Measurements from ENCODE around the gene HNRNPD. TPM values are rescaled to one million over a fixed set of nuclear protein-coding genes. Genes with fewer than 3 reads are reported as not detected.

The HNRNPD gene
- total and polyA plus RNA-seq, 2 of the 8 experiments (the other 6 are each of a cell fraction or from before 2014, with no cell fraction given): 118 to 646 TPM

- Histone ChIP-seq H4K8ac (ENCODE audit: extremely low read depth, insufficient read depth, low read length) (no peak overlapping the region), H3K4me2 (ENCODE audit: insufficient read depth in 1 of 2, low read depth in 2 of 2, low read length in 2 of 2) (no peak overlapping the region), H2AFZ (ENCODE audit: low read length) (no peak overlapping the region), H3K23me2 (ENCODE audit: low read depth, low read length) (no peaks in the 10 kb centered on the region), H2BK12ac (ENCODE audit: low read depth, low read length) (no peak overlapping the region), H3K4me3 (ENCODE audit: extremely low read depth in 1 of 4, insufficient read depth in 2 of 4, low read depth in 3 of 4, low read length in 4 of 4) (no peak overlapping the region), H3K79me1 (ENCODE audit: low read depth, low read length) (no peaks in the 10 kb centered on the region), H3K9ac (replicated peaks in 1 of 4; ENCODE audit: extremely low read depth in 1 of 4, low read depth in 3 of 4, low read length in 3 of 4) (no peak overlapping the region), H4K5ac (ENCODE audit: insufficient read length, low read depth, low read length) (no peak overlapping the region), H3K79me2 (ENCODE audit: control insufficient read depth in 1 of 2, insufficient read depth in 2 of 2, low read length in 2 of 2) (no peaks in the 10 kb centered on the region), H3K14ac (ENCODE audit: insufficient read length) (no peak overlapping the region), H3K27me3 (replicated peaks in 1 of 4; ENCODE audit: control insufficient read depth in 3 of 4, extremely low read depth in 1 of 4, insufficient read depth in 3 of 4, low read length in 3 of 4) (no peaks in the 10 kb centered on the region), H4K20me1 (replicated peaks in 1 of 2; ENCODE audit: control insufficient read depth in 1 of 2, insufficient read depth in 2 of 2, low read length in 2 of 2) (no peaks in the 10 kb centered on the region), H2BK20ac (ENCODE audit: low read length) (no peak overlapping the region), H3K56ac (replicated peaks; ENCODE audit: insufficient read length, low read depth, low read length) (no peak overlapping the region), H2BK5ac (ENCODE audit: low read depth, low read length) (no peak overlapping the region), H3K9me3 (ENCODE audit: insufficient read depth in 2 of 2, low read depth in 1 of 2, low read length in 1 of 2) (peaks cover 0 to 10% of the 10 kb centered on the region in 2 experiments; a peak in 1 of 4 replicates), H3K4ac (replicated peaks; ENCODE audit: insufficient read length, low read depth, low read length) (no peak overlapping the region), H3K18ac (ENCODE audit: extremely low read depth, low read length) (no peak overlapping the region), H3K23ac (ENCODE audit: insufficient read length) (no peak overlapping the region), H2BK120ac (replicated peaks; ENCODE audit: low read depth, low read length) (no peak overlapping the region), H4K91ac (replicated peaks; ENCODE audit: insufficient read length, low read length) (no peak overlapping the region), H3K4me1 (replicated peaks in 1 of 4; ENCODE audit: control insufficient read depth in 3 of 4, insufficient read depth in 4 of 4, low read length in 3 of 4) (no peaks in the 10 kb centered on the region), H3K36me3 (ENCODE audit: control insufficient read depth in 2 of 4, insufficient read depth in 4 of 4, low read length in 3 of 4) (no peaks in the 10 kb centered on the region), H2BK15ac (ENCODE audit: low read length) (no peak overlapping the region), H3K27ac (ENCODE audit: low read depth, low read length) (no peak overlapping the region), H2AK5ac (ENCODE audit: low read depth, low read length) (no peak overlapping the region)
- no peak for DNase-seq (ENCODE audit: low read depth in 1 of 2, low spot score in 2 of 2)
- FAIRE-seq: no peak
- TF ChIP-seq KDM1A (IDR thresholded peaks at IDR 0.05; ENCODE audit: borderline replicate concordance, low read length) (no peak), RAD21 (IDR thresholded peaks at IDR 0.05 in 1 of 2, conservative IDR thresholded peaks at IDR 0.05 in 1 of 2; ENCODE audit: low read depth in 2 of 2, low read length in 2 of 2) (peak; percentile 11 to 30; a peak in 2 of 4 replicates), CTCF (IDR thresholded peaks at IDR 0.05; ENCODE audit: control extremely low read depth in 1 of 3, insufficient read depth in 1 of 3, low read depth in 1 of 3, low read length in 3 of 3) (peak in 2 of 3 experiments; percentile 2 to 14; a peak in 2 of 4 replicates)
- 92% methylated on average over 1 of the region's 1 CpG; no CpG with 5 or more reads in 1 of the 2 experiments for WGBS, 2 experiments (ENCODE audit: extremely low coverage in 1 of 2, insufficient coverage in 1 of 2, insufficient read length in 1 of 2, insufficient replicate concordance in 2 of 2, low coverage in 1 of 2, low lambda C conversion rate in 2 of 2, missing lambda C conversion rate in 1 of 2)
- CTCF ChIA-PET (ENCODE audit: partially characterized antibody): interaction anchor here (1.1 to 1.8 kb wide), 4 partner anchors 8 to 14 kb away, joined by 3 to 14 read pairs (median 4); partner anchors contain the start of gene HNRNPD
- POLR2A ChIA-PET (ENCODE audit: partially characterized antibody): interaction anchor here (0.8 to 4.0 kb wide), 10 partner anchors 8 to 41 kb away, joined by 3 to 24 read pairs (median 4); partner anchors contain the start of genes HNRNPD and HNRNPDL
Measured at GRCh38 chr4:82388405-82388804, 14.6 kb upstream of the HNRNPD start.

All from H1 (cell line).